Natural killer cell (primary cell): ENCODE results near the gene HDAC4. TPM values are rescaled to one million over a fixed set of nuclear protein-coding genes. Genes with fewer than 3 reads are reported as not detected.

Experiments used
- ATAC-seq, 3 donors: fragments of 150-1000 bp in 2 of 3; fragments of 200-7000 bp in 1 of 3; cut with Tn5 transposase; 1 replicate in 1 of 3; 2 replicates in 2 of 3; pipeline ENCODE4 v1.10.0; 2021; ENCODE audit warnings: mild to moderate bottlenecking in 2 of 3, moderate library complexity in 2 of 3
- DNase-seq, 2 donors: peaks; one replicate each; pipeline versions ENCODE4 v3.0.0 to v3.0.0-alpha.2; 2013 to 2021; ENCODE audit warnings: mixed read lengths in 1 of 2
- H3K27ac ChIP-seq: one replicate; pipeline ENCODE4 v1.5.1; 2013; ENCODE audit warnings: mild to moderate bottlenecking, low read length
- H3K27me3 ChIP-seq: one replicate; pipeline ENCODE4 v1.6.1; 2013; ENCODE audit warnings: low read length; ENCODE audit not compliant: control insufficient read depth, insufficient read depth
- H3K36me3 ChIP-seq: one replicate; pipeline ENCODE4 v1.6.1; 2013; ENCODE audit warnings: low read length; ENCODE audit not compliant: control insufficient read depth, insufficient read depth
- H3K4me1 ChIP-seq: one replicate; pipeline ENCODE4 v1.6.1; 2013; ENCODE audit warnings: low read length; ENCODE audit not compliant: control insufficient read depth, insufficient read depth
- H3K4me3 ChIP-seq: one replicate; pipeline ENCODE4 v1.5.1; 2013; ENCODE audit warnings: low read length
- H3K9me3 ChIP-seq: one replicate; pipeline ENCODE4 v1.6.1; 2013; ENCODE audit warnings: low read length; ENCODE audit not compliant: control insufficient read depth, insufficient read depth
- H3K27ac Mint-ChIP-seq, 2 donors: one replicate each; pipeline ENCODE4 v1.8.0; 2022; ENCODE audit warnings: mild to moderate bottlenecking in 2 of 2, mixed read lengths in 2 of 2, moderate library complexity in 1 of 2
- H3K27me3 Mint-ChIP-seq, 2 donors: one replicate each; pipeline ENCODE4 v1.8.0; 2022; ENCODE audit warnings: low read depth in 2 of 2, mixed read lengths in 2 of 2
- H3K36me3 Mint-ChIP-seq: one replicate; pipeline ENCODE4 v1.8.0; 2022; ENCODE audit warnings: mixed read lengths
- H3K4me1 Mint-ChIP-seq, 2 donors: one replicate each; pipeline ENCODE4 v1.8.0; 2022; ENCODE audit warnings: mixed read lengths in 2 of 2
- H3K4me3 Mint-ChIP-seq: one replicate; pipeline ENCODE4 v1.8.0; 2022; ENCODE audit warnings: mild to moderate bottlenecking, moderate library complexity, mixed read lengths
- H3K9me3 Mint-ChIP-seq, 2 donors: one replicate each; pipeline ENCODE4 v1.8.0; 2022; ENCODE audit warnings: mixed read lengths in 2 of 2
- WGBS: methylation state at CpG from one replicate; pipeline ENCODE4 v1.1.7; 2013; ENCODE audit warnings: missing lambda C conversion rate; ENCODE audit not compliant: insufficient coverage; 5-methylcytosine and 5-hydroxymethylcytosine counted together
- intact Hi-C: fragments of 100-400 bp; cut with micrococcal nuclease; formaldehyde crosslinking; loops from one replicate; pipeline ENCODE4 v1.14.2; 2022
- total RNA-seq, 4 donors: library from RNA; stranded (reverse); fragments of 120-200 nt in 1 of 4; gene quantifications; one replicate each; pipeline versions ENCODE4 v1.2.3 to v1.2.4, GENCODE V29; 2013 to 2022
- TF ChIP-seq, protein P1 (sequence below): fragments of 200-600 bp; IDR thresholded peaks from one replicate; pipeline ENCODE4 v1.8.0; 2022; ENCODE audit warnings: antibody characterized with exemption

The HDAC4 gene
- total RNA-seq, 3 donors from 2014 or later (not counting 1 experiment from before 2014, with no cell fraction given), result 74.9 to 105 (median 100) TPM

GRCh38 chr2:239267288-239267951 is 133.4 kb downstream of the HDAC4 start:
- H3K4me1 ChIP-seq, result peaks cover 77% of the 10 kb centered on the region

GRCh38 chr2:239266779-239267287 is 134.0 kb downstream of the HDAC4 start:
- H3K27me3 ChIP-seq, result no peaks in the 10 kb centered on the region
- H3K9me3 Mint-ChIP-seq, result no peaks in the 10 kb centered on the region
- DNase-seq (peak in 1 of 2 donors; percentile 45), ATAC-seq (peak; percentile 2 to 7 (median 5))
- H3K4me1 Mint-ChIP-seq, result peaks cover 74 to 78% of the 10 kb centered on the region in 2 donors
- intact Hi-C loops, result loop anchor here (1.0 to 10.0 kb wide), 11 partner anchors 8 to 358 kb away; partner anchors contain the start of gene HDAC4
- H3K9me3 ChIP-seq, result no peaks in the 10 kb centered on the region
- H3K4me1 ChIP-seq, result peaks cover 80% of the 10 kb centered on the region
- peak overlapping the region; percentile 98 for H3K4me3 Mint-ChIP-seq
- no peaks in the 10 kb centered on the region for H3K36me3 Mint-ChIP-seq
- TF ChIP-seq, protein P1, sequence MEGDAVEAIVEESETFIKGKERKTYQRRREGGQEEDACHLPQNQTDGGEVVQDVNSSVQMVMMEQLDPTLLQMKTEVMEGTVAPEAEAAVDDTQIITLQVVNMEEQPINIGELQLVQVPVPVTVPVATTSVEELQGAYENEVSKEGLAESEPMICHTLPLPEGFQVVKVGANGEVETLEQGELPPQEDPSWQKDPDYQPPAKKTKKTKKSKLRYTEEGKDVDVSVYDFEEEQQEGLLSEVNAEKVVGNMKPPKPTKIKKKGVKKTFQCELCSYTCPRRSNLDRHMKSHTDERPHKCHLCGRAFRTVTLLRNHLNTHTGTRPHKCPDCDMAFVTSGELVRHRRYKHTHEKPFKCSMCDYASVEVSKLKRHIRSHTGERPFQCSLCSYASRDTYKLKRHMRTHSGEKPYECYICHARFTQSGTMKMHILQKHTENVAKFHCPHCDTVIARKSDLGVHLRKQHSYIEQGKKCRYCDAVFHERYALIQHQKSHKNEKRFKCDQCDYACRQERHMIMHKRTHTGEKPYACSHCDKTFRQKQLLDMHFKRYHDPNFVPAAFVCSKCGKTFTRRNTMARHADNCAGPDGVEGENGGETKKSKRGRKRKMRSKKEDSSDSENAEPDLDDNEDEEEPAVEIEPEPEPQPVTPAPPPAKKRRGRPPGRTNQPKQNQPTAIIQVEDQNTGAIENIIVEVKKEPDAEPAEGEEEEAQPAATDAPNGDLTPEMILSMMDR, result no peak
- H3K27ac Mint-ChIP-seq, result peak overlapping the region; percentile 99
- H3K4me3 ChIP-seq, result peak overlapping the region; percentile 81
- H3K36me3 ChIP-seq, result no peaks in the 10 kb centered on the region
- WGBS, result 19% methylated on average over 10 of the region's 10 CpGs
- no peaks in the 10 kb centered on the region for H3K27me3 Mint-ChIP-seq
- peak overlapping the region; percentile 91 for H3K27ac ChIP-seq

More at GRCh38 chr2:239267288-239267951, 133.4 kb downstream of the HDAC4 start:
- Mint-ChIP-seq H3K27me3 (no peaks in the 10 kb centered on the region), H3K4me1 (peaks cover 75 to 78% of the 10 kb centered on the region in 2 donors), H3K9me3 (no peaks in the 10 kb centered on the region), H3K4me3 (peak overlapping the region; percentile 98), H3K36me3 (no peaks in the 10 kb centered on the region), H3K27ac (peak overlapping the region; percentile 99)
- Histone ChIP-seq H3K27ac (peak overlapping the region; percentile 91), H3K4me3 (peak overlapping the region; percentile 81), H3K9me3 (no peaks in the 10 kb centered on the region), H3K27me3 (no peaks in the 10 kb centered on the region), H3K36me3 (no peaks in the 10 kb centered on the region)
- intact Hi-C loops, result loop anchor here (1.0 to 10.0 kb wide), 11 partner anchors 8 to 357 kb away; partner anchors contain the start of gene HDAC4
- ATAC-seq (peak; percentile 80 to 93 (median 89)), DNase-seq (peak; percentile 87 to 98)
- TF ChIP-seq, protein P1, result peak; percentile 29
- WGBS, result 4% methylated on average over 22 of the region's 22 CpGs

DNA sequence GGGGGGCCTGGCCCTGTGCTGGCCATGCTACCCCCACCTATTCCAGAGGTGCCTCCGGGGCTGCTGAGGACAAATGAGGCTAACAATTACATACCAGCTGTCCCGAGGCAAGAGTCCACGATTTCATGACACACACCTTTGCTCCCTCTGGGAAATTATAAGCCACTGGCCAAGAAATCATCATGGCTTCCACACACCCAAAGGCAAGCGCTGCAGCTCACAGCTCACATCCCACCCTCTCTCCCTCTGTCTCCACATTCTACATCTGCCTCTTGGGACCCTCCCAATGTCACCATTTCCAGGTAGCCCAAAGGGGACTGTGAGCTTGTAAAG is 134.4 kb downstream of the HDAC4 start:
- WGBS, result 87% methylated on average over 4 of the region's 4 CpGs
- Histone ChIP-seq H3K4me3 (peak overlapping the region; percentile 81), H3K27me3 (no peaks in the 10 kb centered on the region), H3K4me1 (peaks cover 84% of the 10 kb centered on the region), H3K36me3 (no peaks in the 10 kb centered on the region), H3K27ac (peak overlapping the region; percentile 91), H3K9me3 (no peaks in the 10 kb centered on the region)
- H3K36me3 Mint-ChIP-seq, result no peaks in the 10 kb centered on the region
- TF ChIP-seq, protein P1, result no peak
- peaks cover 72 to 80% of the 10 kb centered on the region in 2 donors for H3K4me1 Mint-ChIP-seq
- no peaks in the 10 kb centered on the region for H3K9me3 Mint-ChIP-seq
- peak overlapping the region; percentile 98 for H3K4me3 Mint-ChIP-seq
- DNase-seq (no peak), ATAC-seq (no peak)
- H3K27me3 Mint-ChIP-seq, result no peaks in the 10 kb centered on the region
- intact Hi-C loops, result loop anchor here (2.0 to 10.0 kb wide), 7 partner anchors 22 to 358 kb away; no protein-coding TSS in a partner anchor
- peak overlapping the region; percentile 99 for H3K27ac Mint-ChIP-seq
